ENCODE data around the gene ZNF76.

Gene ZNF76

DNA sequence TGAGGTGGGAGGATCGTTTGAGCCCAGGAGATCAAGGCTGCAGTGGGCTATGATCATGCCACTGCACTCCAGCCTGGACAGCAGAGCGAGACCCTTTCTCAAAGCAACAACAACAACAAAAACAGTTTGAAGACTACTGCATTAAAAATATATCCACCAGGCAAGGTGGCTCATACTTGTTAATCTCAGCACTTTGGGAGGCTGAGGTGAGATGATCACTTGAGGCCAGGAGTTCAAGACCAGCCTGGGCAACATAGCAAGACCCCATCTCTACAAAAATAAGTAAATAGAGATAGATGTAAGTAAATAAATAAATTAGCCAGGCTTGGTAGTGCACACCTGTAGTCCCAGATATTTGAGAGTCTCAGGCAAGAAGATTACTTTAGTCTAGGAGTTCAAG, 12.5 kb downstream of the ZNF76 start:
- DNase-seq, result no peak

DNA sequence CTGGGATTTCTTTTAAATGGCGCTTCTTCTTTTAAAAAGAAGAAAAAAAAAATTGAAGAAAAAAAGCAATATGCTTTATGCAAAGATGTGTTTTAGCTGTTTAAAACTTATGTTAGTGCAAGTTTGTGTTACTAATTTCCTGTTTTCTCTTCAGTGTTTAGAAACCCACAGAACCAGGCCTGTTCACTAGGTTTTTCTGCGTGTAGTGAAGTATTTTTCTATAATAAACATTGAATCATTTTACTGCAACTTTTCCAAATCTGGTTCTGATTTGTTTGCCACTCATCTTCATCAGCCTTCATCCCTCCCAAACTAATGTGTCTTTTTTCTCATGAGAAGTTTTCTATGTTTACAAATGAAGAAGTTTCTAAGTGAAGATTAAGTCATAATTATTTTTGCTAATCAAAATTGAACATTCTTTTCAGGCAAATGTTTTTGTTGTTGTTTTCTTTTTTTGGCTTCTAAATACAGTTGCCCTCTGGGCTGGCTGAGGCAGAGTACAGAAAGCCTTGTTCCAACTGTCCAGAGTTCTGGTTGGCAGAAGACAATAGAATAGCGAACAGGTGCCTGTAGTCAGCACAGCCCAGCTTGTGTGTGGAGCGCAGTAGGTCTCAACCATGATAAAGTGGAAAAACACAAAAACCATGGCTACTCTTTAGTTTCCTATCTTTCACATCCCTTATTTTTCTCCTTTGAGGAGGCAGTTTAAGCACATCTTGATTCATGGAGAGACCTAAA, 14.5 kb downstream of the ZNF76 start:
- DNase-seq, result no peak

DNA sequence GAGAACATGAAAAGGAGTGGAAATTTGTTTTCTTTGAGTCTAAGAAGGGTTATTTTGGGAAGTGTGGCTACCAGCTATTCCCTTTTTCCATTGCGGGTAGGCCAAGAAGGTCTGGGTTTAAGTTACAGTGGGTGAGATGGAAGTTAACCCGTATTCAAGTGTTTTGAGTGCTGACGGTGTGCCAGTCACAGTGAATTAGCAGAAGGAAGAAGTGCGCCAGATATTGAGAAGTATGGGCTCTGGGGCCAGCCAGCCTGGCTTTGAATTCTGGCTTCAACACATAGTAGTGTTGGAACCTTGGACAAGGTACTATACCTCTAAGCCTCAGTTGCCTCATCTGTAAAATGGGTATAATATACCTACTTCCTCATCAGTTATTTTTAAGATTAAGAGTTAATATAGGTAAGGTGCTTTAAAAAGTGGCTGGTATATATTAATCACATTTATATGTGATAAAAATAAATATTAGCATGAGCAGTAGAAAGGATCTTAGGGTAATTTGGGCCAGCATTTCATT, 16.3 kb downstream of the ZNF76 start:
- DNase-seq, result no peak

DNA sequence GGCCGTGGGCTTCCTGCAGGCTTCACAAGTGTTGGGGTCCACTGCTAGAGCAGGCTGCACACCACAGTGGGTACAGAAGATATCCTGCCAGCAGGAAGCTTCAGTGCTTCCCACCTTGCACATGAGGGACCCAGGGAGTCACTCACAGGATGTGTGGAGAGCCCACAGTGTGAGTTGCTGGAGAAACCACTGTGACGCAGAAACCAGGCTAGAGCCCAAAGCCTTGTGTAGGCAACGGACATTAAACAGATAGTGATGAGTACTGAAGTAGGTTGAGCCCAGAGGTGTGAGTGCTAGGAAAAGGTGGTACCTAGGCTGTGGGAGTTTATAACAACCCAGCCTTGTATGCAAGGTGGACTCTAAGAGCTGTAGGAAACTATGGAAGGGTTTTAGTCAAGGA, 19.2 kb downstream of the ZNF76 start:
- no peak for DNase-seq

DNA sequence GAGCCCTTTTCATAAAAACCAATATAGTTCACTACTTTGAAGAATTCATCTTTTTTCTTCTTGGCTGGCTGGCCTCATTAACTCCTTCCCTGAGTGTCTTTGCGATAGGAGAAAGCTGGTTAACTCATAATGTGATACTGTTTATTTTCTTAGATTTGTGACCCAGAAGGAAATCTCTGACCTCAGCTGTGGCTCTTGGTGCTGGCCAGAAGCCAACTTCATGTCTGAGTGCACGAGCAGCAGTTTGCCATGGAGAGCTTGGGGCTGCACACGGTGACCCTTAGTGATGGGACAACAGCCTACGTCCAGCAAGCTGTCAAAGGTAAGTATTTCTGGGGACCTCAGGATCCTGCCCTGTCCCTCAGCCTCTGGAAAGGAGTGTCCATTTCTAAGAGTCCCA, 21.4 kb downstream of the ZNF76 start:
- no peak for DNase-seq

DNA sequence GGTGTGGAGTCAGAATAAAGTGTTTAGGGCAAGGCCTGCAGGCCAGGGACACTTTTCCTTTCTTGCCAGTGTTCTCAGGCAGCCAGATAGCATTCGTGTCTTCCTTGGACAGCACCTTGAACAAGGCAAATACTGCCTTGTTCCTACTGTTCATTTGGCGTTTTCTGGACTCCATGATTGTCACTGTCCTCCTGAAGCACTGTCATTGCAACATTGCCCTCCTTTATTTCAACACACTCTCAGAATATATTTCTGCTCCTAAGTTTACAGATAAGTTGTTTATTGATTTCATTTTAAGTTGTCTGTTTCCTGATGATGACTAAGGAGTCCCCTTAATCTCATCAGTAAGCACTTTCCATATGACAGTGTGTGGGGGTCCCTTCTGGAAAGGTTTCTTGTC, 22.9 kb downstream of the ZNF76 start:
- no peak for DNase-seq

DNA sequence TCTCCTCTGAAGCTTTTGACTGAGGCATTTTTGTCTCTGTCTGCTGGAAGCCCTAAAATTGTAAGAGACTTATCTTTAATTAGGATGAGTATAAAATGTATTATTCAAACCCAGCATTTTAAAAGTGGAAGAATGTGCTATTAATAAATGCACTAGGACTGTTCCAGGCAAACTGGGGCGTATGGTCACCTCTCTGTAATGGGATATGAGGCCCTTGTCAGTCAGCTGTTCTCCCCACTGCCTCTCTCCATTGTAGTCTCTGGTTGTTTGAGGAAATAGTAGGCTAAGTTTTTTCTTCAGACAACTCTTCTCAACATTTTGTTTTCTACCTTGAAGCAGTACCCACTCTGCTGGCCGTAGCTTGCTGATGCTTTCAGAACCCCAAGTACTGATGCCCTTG, 23.8 kb downstream of the ZNF76 start:
- no peak for DNase-seq

DNA sequence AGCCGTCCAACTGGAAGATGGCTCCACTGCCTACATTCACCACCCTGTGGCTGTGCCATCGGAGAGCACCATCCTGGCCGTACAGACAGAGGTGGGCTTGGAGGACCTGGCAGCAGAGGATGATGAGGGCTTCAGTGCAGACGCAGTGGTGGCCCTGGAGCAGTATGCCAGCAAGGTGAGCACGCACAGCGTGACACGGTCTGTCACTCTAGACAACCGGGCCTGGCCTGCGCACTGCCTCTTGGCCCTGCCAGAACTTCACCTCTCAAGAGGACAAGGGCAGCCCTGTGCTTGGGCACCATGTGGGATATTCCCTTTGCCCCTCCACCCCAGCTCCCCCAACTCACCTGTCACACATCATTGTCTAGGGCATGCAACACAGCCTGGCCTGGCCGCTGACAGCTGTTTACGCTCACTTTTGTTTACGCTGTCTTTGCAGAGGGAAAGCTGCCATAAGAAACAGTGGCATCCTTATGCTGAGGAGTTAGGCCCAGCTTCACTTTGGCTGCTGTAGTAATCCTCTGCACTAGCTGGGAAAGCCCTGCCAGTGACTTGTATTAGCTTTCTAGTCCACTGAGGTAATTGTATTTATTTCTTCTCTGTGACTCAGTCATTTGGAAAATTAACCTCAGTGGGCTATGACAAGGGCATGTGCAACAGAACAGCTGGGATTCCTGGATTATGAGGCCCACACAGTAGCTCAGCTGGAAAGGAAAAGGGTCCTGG, 28.3 kb downstream of the ZNF76 start:
- DNase-seq, result no peak

DNA sequence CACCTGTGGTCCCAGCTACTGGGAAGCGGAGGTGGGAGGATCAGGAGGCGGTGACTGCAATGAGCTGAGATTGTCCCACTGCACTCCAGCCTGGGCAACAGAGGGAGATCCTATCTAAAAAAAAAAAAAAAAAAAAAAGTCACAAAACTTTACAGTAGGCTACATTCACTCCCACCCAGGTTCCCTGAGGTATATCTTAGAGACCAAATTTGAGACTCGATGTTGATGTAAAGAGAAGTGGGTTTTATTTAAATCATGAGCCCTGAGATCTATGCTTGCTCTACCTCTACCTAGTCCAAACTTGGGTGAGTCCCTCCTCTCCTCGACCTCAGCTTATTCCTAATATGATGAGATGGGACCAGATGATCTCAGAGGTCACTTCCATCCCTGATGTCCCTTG, 29.3 kb downstream of the ZNF76 start:
- DNase-seq, result no peak

DNA sequence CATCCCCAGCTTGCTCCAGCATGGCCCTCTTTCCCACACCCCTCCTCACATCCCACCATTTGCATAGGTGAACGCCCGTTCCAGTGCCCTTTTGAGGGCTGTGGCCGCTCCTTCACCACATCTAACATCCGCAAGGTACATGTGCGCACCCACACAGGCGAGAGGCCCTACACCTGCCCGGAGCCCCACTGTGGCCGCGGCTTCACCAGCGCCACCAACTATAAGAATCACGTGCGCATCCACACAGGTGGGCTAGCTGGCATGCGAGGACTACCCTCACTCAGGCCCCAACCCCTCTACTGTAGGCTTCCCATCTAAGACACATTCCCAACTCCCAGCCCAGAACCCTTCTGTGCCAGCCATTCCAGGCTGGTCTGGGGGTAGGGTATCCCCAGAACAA, 32.0 kb downstream of the ZNF76 start:
- DNase-seq, result no peak

DNA sequence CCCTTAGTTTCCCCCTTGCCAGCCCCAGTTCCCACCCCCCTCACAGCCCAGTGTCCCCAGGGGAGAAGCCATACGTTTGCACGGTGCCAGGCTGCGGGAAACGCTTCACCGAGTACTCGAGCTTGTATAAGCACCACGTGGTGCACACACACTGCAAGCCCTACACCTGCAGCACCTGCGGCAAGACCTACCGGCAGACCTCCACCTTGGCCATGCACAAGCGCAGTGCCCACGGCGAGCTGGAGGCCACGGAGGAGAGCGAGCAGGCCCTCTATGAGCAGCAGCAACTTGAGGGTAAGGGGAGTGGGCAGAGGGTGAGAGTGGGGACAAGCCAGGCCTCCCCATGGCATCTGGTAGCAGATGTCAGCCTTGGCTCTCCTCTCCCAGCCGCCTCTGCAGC, 33.0 kb downstream of the ZNF76 start:
- no peak for DNase-seq

DNA sequence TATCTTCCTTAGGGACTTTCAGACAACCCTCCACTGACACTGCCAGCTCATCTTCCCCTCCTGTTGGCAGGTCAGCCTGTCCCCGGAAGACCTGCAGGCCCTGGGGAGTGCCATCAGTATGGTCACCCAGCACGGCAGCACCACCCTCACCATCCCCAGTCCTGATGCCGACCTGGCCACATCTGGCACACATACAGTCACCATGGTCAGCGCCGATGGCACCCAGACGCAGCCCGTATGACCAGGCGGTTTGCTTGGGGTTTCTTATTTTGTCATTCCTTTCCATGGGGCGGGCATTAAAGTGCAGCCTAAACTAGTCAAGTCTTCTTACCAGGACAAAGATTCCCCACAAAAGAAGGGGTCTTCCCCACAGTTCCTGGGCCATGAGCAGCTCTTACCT, 34.1 kb downstream of the ZNF76 start:
- DNase-seq, result no peak

DNA sequence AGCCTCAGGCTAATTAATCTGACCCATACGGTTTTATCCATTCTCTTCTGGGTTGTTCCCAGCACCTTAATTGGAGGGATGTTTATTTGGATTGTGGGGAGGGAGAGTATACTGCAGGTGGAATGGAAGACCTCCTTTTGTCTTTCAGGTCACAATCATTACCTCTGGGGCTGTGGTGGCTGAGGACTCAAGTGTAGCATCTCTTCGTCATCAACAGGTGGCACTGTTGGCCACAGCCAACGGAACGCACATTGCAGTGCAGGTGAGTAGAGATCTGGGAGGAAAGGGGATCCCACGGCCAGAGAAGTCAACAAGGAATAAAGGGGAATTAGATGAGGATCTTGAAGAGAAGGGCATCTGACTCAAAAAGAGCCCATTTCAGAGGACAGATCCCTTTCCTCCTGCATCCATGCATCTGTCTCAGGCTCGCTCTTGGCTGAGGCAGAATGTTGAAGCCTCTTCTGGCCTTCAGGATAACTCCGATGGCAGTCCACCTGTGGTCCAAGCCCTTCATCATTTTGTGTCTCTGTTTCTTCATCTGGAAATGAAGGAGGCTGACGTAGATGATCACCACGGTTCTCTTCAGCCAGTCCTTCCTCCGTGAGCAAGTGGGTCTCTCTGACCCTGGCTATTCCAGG, 34.9 kb downstream of the ZNF76 start:
- peak; percentile 41 to 43 for DNase-seq

DNA sequence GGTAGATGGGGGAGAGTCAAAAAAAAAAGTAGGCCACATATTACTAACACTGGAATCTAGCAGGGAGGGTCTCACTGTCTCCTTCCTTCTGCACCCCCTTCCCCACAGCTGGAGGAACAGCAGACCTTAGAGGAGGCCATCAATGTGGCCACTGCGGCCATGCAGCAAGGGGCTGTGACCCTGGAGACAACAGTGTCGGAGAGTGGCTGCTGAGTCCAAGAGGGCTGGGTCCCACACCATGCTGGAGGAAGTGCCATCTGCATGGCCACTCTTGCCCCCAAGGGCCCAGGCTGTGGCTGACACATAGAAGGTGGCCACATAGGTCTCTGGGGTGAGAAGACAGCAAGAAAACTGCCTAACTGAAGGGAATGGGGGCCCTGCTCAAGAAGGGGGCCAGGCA, 35.5 kb downstream of the ZNF76 start:
- DNase-seq, result no peak

DNA sequence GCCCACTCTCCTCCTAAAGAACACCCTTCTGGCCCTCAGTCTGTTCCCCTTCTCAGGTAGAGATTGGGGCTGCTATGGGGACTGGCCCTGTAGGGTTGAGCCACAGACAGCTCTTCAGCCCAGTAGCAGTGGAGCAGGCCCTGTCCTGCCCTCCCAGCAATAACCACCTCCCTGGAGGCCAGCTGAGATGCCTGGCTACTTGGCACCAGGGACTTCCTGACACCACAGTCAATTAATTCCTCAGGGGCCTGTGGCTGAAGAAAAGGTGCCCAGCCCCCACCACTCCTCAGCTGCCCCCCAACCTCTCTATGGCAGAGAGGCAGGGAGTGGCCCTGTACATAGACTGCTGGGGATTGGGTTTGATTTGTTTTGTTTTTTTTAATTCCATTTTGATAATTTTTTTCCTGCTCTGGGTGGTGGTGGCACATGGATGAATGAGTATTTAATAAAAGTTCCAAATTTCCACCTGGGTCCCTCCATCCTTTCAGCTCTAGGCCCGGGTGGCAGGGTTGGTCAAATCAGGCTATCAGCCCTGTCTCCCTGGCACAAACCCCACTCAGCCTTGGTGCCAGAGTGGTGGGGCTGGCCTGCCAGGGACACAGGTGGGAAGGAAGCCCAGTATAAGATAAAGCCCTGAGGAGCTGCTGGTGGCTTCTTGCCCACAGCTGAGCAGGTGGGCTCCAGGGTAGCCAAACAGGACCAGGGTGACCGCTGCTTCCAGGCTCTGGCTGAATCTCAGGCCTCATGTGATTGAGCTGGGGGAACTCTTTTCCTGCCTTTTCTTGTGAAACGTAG, 36.2 kb downstream of the ZNF76 start:
- no peak for DNase-seq

DNA sequence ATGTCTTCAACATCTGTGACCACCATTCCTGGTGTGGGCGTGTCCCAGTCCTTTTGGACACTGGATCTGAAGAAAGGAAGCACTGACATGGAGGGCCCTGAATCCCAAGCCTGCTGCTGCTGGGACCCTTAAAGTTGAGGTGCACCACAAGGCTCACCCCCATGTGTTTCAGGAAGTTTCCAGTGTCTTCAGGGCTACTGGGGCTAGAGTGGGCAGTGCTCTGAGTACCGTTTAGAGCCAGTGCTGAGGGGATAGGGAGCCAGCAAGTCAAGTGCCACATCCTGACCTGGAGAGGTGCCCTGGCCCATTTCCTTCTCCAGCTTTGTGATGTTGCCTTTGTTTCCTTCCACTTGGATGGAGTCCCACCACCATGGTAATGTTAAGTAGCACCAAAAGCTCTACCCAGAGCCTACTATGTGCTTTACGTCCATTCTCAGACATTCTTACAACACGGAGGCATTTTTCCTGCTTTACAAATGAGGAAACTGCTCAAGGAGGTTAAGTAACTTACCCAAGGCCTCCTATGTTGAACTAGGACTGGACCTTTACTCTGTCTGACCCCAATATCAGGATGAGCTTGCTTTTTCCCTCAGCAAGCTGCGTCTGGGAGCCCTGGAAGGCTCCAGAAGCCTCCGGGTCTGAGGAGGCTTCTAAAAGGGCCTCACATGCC, 37.5 kb downstream of the ZNF76 start:
- DNase-seq, result no peak

DNA sequence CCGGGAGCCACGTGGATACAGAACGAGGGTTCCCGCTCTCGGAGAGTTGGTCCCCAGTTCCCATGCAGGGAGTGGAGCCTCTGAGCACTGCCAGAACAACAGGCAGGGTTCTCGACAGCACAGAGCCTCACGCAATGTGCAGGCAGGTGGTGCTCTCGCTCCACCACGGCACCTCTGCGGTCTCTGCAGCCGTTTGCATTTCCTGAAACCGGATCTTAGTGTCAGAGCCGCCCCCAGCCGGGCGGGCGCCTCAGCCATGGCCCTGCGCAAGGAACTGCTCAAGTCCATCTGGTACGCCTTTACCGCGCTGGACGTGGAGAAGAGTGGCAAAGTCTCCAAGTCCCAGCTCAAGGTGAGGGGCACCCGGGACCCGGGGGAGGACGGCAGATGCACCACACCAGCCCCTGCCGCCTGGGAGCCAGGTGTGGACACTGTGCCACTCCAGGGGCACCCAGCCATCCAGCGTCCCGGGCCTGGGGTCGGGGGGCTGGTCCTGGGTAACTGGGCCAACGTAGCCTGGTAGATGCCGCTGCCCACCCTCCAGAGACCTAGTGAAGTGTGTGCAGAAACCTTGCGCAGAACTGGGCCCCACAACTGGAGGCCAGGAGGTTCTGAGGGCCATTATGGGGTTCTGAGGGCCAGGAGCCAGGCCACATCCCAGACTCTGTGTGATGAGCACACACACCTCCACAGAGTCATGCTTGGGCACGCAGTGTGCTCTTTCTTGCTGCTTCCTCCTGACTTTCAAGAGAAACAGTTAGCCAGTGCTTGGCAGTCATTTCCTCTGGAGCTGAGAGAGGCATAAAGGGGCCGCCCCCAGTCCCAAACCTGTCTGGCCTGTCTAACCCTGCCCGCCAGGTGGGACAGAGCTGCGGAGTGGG, 38.3 kb downstream of the ZNF76 start, which contains the start of gene DEF6:
DEF6 (plus strand) TSS at position 218 of the 881 bp plus-strand sequence; CDS start at position 257, 39 bp downstream.
- peak; percentile 80 to 87 for DNase-seq

DNA sequence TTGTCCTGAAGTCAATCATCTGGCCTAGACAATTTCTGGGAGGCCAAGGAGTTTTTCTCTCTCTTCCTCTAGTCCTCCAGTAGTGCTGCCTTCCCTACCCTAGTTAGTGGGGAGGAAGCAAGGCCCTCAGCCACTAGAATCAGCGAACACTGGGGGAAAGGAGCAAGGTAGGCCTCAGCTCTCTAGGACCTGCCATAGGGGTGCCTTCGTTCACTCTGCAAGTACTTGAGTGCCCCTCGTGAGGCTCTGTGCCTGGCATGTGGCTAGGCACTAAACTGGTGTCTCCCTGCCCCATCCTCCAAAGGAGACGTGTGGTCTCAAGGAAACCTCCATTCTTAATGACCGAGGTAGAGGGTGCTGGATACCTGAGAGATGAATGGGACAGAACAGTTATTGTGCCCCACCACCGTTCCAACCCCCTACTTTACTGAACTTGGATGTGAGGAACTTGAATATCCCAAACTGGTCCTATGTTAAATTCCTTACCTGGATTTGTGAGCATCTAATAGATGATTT, 39.1 kb downstream of the ZNF76 start:
- DNase-seq, result no peak

DNA sequence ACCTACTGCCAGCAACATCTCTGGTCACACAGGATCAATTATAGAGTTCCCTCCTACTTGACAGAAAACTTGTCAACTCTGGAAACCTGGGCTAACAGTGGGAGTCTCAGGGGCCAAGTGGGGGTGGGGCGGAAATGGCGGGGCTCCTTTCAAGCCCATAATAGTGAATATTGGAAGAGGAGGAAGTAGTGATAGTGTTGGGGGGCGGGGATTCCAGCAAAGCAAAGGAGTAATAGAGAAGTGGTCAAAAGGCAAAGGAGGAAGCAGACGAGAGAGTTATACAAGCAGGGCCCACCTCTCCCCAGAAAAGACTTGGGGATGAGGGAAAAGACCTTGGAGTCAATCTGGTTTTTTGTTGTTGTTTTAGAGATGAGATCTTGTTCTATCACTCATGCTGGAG, 40.1 kb downstream of the ZNF76 start:
- DNase-seq, result no peak

DNA sequence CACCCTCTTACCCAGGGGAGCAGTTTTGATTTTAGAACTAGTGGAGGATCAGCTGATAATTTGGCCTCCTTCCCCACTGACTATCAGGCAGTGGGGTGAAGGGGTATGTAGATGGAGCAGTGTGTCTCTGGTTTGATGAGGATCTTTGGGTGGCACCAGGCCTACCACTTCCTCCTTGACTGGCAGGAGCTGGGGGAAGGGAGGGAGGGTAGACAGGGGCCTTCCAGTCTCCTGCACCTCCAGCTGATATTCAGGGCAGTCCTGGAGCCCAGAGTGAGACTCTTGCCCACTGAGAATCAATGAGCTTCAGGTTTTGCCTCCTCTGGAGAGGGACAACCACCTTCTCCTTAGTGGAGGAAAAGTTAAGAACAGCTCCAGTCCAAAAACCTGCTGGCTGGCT, 41.3 kb downstream of the ZNF76 start:
- peak in 1 of 2 experiments; percentile 39 for DNase-seq

DNA sequence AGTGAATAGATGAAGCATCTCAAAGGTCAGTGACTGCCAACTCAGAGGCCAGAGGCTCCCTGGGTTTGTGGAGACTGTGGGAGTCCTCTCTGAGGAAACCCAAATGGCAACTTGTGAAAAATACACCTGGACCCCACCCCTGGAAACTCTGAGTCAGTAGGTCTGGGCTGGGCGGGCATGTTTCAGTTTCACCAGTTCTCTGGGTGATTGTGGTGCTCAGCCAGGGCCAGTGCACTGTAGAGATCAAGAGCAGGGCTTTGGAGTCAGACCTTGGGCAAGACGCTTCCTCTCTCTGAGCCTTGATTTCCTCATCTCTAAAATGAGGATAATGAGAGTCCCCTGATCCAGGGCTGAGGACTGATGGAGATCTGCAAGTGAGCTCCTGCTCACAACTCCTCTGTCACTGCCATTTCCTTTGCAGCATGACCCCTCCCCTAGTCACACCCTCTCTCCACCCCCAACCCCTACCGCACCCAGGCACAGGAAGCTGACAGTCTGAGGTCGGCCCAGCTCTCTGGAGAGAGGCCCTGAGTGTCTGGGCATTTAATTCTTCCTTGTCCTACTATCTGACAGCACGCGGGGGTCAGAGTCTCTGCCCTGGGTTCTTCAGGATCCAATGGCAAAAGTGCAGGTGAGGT, 43.2 kb downstream of the ZNF76 start:
- peak; percentile 69 to 89 for DNase-seq

All from stimulated activated CD4-positive, alpha-beta T cell treated with anti-CD3 and anti-CD28 coated beads, Interleukin-4, amount 100 ng/mL, for 4 hours (primary cell).